Measurements from ENCODE around the gene PI4KA. TPM values are rescaled to one million over a fixed set of nuclear protein-coding genes. Genes with fewer than 3 reads are reported as not detected.

Gene PI4KA
- total RNA-seq, 1 donor from 2014 or later: 150 TPM

DNA sequence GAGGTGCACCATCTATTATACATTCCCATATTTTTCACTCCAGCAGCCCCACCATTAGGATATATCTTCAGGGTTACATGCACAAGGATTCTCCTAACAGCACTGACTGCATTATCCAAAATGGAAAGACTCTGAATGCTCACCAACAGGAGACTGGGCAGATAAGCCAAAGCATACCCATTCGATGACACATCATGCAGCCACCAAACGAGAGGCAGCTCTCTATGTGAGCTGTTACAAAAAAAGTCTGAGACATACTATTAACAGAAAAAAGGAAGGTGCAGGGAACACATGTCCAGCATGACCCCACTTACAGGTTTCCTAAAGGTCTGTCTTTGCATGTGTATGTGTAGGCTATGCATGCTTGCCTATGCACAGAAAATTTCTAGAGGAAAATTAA lies 97.1 kb downstream of the PI4KA start:
- Histone ChIP-seq H3K27me3 (no peaks in the 10 kb centered on the region), H3K4me1 (no peaks in the 10 kb centered on the region), H3K36me3 (peaks cover 57 to 85% of the 10 kb centered on the region in 2 donors), H3K9me3 (no peaks in the 10 kb centered on the region), H3K27ac (no peak overlapping the region), H3K4me3 (no peak overlapping the region)
- intact Hi-C loops (cut with DNase I): no loop called here
- no peak for DNase-seq (ENCODE audit: low spot score in 2 of 2)
- TF ChIP-seq CTCF (IDR thresholded peaks at IDR 0.05): no peak

GRCh38 chr22:20760084-20760483 lies 98.5 kb downstream of the PI4KA start:
- no peak overlapping the region for H3K27ac ChIP-seq
- H3K36me3 ChIP-seq: peaks cover 49 to 81% of the 10 kb centered on the region in 2 donors
- TF ChIP-seq CTCF (IDR thresholded peaks at IDR 0.05): no peak
- no peaks in the 10 kb centered on the region for H3K9me3 ChIP-seq
- no peaks in the 10 kb centered on the region for H3K27me3 ChIP-seq
- no peak for DNase-seq (ENCODE audit: low spot score in 2 of 2)
- no peak overlapping the region for H3K4me3 ChIP-seq
- no peaks in the 10 kb centered on the region for H3K4me1 ChIP-seq
- intact Hi-C loops (cut with DNase I): no loop called here

- no peaks in the 10 kb centered on the region for H3K4me1 ChIP-seq
- H3K27ac ChIP-seq: no peak overlapping the region
- H3K9me3 ChIP-seq: no peaks in the 10 kb centered on the region
- no peak for DNase-seq (ENCODE audit: low spot score in 2 of 2)
- no peak overlapping the region for H3K4me3 ChIP-seq
- H3K36me3 ChIP-seq: peaks cover 35 to 70% of the 10 kb centered on the region in 2 donors
- TF ChIP-seq CTCF (IDR thresholded peaks at IDR 0.05): no peak
- H3K27me3 ChIP-seq: no peaks in the 10 kb centered on the region
- intact Hi-C loops (cut with DNase I): no loop called here
These were observed 99.9 kb downstream of the PI4KA start for GRCh38 chr22:20758688-20759087.

- no peak for DNase-seq (ENCODE audit: low spot score in 2 of 2)
- intact Hi-C loops (cut with DNase I): no loop called here
- no peaks in the 10 kb centered on the region for H3K27me3 ChIP-seq
- peaks cover 28 to 70% of the 10 kb centered on the region in 2 donors for H3K36me3 ChIP-seq
- no peak overlapping the region for H3K27ac ChIP-seq
- H3K9me3 ChIP-seq: no peaks in the 10 kb centered on the region
- no peak for TF ChIP-seq CTCF (IDR thresholded peaks at IDR 0.05)
- no peak overlapping the region for H3K4me3 ChIP-seq
- no peaks in the 10 kb centered on the region for H3K4me1 ChIP-seq
These were observed 101.8 kb downstream of the PI4KA start for GRCh38 chr22:20756846-20757245.

- intact Hi-C loops (cut with DNase I): no loop called here
- DNase-seq (ENCODE audit: low spot score in 2 of 2): no peak
These were observed 105.7 kb downstream of the PI4KA start for GRCh38 chr22:20752873-20753272.

More at GRCh38 chr22:20752873-20753272, 105.7 kb downstream of the PI4KA start:
- Histone ChIP-seq H3K36me3 (peaks cover 21 to 75% of the 10 kb centered on the region in 2 donors), H3K4me3 (no peak overlapping the region), H3K27me3 (no peaks in the 10 kb centered on the region), H3K9me3 (no peaks in the 10 kb centered on the region), H3K27ac (no peak overlapping the region), H3K4me1 (no peaks in the 10 kb centered on the region)
- TF ChIP-seq CTCF (IDR thresholded peaks at IDR 0.05): no peak
